ENCODE measurements around the gene SRPK1. TPM values are rescaled to one million over a fixed set of nuclear protein-coding genes. Genes with fewer than 3 reads are reported as not detected.
A peak's percentile ranks its signal among the peaks of the same experiment; 100 is the strongest.

Gene SRPK1
- total RNA-seq, 1 donor from 2014 or later: 22.9 TPM

DNA sequence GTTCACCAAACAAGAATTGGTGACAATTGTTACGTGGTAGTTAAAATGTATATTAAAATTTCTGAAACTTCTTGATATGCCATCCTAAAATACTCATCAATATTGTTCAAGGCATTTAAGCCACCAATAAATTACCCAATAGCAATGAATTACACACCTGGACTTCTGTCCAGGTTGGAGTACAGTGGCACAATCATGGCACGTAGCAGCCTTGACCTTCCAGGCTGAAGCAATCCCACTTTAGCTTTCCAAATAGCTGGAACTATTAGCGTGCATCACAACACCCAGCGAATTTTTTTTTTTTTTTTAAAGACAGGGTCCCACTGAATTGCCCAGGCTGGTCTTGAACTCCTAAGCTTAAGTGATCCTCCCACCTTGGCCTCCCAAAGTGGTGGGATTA, 17.2 kb downstream of the SRPK1 start:
- DNase-seq (ENCODE audit: low spot score) (peak; percentile 64), ATAC-seq (peak; percentile 84)

DNA sequence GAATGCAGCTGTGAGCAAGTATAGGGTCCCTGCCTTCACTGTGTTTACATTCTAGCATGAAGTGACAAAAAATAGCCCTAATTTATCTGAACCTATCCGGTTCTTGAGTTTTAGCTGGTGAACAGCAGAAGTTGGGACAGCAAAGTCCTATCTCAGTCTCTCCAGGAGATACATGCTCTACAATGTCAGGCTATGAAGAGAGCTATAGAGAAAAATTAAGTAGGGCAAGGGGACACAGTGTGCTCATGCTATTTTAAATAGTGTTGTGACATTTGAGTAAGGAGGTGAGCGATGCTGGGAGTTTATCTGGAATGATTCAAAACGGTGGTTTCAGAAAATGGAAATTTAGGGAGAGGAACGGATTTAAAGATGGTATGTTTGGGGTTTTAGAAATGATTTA, 20.4 kb downstream of the SRPK1 start:
- no peak for ATAC-seq

DNA sequence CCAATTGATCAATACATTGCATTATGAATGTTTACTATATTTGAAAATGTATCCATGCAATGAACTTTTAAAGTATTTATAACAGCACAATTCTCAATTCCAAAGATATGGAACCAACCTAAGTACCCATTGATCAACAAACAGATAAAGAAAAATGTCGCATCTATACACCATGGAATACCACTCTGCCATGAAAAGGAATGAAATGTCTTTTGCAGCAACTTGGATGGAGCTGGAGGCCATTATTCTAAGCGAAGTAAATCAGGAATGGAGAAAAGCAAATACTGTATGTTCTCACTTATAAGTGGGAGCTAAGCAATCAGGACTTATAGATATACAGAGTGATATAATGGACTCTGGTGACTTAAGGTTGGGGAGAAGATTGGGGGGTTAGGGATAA, 22.9 kb downstream of the SRPK1 start:
- ATAC-seq: no peak
- no peak for DNase-seq (ENCODE audit: low spot score)

More for the DNA sequence above, 20.4 kb downstream of the SRPK1 start:
- DNase-seq (ENCODE audit: low spot score): no peak

DNA sequence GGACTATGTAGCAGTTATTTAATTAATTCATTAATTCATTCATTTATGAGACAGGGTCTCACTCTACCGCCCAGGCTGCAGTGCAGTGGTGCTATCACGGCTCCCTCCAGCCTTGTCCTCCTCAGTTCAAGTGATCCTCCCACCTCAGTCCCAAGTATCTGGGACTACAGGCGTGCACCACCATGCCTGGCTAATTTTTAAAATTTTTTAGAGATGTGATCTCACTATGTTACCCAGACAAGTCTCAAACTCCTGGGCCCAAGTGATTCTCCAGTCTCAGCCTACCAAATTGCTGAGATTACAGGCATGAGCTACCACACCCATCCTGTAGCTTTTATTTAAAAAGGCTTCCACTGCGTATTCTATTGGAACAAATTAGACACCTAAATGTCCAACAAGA, 23.4 kb downstream of the SRPK1 start:
- ATAC-seq (no peak), DNase-seq (ENCODE audit: low spot score) (no peak)

DNA sequence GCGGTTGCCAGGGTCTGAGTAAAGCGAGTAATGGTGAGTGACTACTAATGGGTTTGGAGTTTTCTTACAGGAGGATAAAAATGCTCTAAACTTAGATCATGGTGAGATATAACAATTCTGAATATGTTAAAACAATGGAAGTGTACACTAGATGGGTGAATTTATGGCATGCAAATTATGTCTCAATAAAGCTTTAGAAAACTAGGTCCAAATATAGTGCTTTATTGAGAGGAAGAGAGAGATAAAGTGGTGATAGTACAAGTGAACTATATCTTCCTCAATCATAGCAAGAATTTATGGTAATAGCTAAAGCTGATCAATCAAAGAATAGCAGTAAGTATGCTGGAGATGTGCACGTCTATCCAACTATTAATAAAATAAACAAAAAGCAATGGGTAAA, 23.9 kb downstream of the SRPK1 start:
- ATAC-seq (no peak), DNase-seq (ENCODE audit: low spot score) (no peak)

DNA sequence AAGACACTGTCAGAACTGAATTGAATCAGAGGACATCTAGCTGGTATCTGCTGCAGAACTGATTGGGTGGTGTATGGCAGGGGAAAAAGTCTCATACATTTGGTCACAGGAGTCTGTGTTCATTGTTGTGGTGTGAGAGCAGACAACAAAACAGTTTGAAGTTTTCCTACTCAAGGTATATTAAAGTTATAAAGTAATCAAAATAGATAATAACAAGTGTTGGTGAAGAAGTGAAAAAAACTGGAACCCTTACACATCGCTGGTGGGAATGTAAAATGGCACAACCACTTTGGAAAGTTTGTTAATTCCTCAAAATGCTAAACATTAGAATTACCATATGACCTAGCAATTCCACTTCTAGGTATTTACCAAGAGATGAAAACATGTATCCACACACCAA, 24.7 kb downstream of the SRPK1 start:
- DNase-seq (ENCODE audit: low spot score) (no peak), ATAC-seq (no peak)

DNA sequence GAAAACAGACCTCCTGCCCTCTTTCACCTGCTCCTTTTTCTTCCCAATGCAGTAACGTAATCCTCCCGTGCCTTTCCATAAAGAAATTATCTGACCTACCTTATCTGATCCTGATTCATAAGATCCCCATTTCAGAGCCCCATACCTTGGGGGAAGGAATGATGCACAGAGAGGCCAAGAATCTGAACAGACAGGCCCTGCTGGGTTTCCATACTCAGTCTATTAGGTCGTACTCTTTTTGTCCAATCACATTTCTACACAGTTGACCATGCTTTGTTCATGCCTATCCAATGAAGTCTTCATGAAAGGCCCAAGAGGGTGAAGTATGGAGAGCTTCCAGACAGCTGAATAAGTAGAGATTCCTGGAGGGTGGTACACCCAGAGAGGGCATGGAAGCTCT, 25.3 kb downstream of the SRPK1 start:
- ATAC-seq (no peak), DNase-seq (ENCODE audit: low spot score) (no peak)

DNA sequence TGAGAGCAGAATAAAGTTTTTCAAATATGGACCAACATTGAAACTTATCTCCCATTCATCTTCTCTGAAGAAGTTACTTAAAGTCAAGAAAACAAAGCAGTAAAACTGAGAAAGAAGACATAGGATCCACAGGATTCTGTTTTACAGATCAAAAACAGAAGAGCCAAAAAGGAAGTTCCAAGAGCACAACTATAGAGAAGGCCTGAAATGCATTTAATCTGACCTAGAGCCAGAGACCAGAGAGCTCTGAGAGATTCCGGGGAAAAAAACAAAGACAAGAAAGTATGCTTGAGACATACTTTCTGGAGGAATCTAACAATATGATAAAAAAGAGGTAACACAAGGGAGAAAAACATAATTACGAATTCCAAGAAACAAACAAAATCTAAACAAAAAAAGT, 26.1 kb downstream of the SRPK1 start:
- ATAC-seq: no peak

DNA sequence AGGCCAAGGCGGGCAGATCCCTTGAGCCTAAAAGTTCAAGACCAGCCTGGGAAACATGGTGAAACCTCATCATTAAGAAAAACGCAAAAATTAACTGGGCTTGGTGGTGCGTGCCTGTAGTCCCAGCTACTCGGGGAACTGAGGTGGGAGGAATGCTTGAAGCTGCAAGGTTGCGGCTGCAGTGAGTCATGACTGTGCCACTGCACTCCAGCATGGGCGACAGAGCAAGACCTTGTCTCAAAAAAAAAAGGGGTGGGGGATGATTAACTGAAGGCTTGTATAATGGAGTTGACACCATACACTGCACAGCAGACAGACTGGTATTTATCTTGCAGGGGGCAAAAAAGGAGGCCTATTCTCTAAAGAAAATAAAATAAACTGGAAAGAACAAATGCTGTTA, 27.7 kb downstream of the SRPK1 start:
- no peak for DNase-seq (ENCODE audit: low spot score)
- ATAC-seq: no peak

More for the DNA sequence above, 26.1 kb downstream of the SRPK1 start:
- DNase-seq (ENCODE audit: low spot score): no peak

DNA sequence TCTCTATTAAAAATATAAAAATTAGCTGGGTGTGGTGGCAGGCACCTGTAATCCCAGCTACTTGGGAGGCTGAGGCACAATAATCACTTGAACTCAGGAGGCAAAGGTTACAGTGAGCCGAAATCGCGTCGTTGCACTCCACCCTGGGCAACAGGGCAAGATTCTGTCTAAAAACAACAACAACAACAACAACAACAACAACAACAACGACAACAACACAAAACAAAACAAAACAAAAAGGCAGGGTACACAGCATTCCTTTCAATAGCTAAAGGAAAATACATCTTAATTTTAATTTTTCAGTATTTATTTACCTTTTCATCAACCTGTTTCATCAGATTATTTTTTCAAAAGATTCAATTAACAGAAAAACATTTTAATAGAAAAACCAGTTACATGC, 28.4 kb downstream of the SRPK1 start:
- ATAC-seq: no peak
- DNase-seq (ENCODE audit: low spot score): no peak

DNA sequence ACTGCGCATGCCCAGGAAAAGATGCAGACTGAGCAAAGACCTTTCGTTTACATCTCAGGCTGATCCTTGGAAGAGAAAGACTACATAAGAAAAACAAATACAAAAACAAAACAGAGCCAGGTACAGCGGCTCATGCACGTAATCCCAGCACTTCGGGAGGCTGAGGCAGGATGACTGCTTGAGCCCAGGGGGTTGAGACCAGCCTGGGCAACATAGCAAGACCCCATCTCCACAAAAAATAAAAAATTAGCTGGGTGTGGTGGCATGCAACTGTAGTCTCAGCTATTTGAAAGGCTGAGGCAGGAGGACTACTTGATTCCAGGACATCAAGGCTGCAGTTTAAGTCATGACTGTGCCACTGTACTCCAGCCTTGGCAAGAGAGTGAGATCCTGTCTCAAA, 41.7 kb downstream of the SRPK1 start:
- ATAC-seq: no peak

DNA sequence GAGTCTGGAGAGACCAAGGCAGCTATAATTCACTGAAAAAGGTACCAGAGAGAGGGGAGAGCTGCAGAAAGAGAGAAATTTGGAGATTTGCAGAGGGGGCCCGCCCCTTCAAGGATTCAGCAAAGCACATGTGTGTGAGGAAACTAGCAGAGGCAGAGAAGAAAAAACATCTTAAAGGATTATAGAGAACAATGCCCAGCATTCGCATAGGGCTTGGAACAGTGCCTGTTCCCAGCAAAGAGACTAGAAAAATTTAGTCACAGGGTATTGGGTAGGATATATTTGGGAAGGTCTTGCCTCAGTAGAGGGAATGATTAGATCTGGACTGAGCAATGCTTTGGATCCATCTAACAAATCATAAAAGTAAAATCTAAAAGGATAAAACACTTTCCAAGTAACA, 44.0 kb downstream of the SRPK1 start:
- ATAC-seq: no peak
- no peak for DNase-seq (ENCODE audit: low spot score)

More for the DNA sequence above, 41.7 kb downstream of the SRPK1 start:
- no peak for DNase-seq (ENCODE audit: low spot score)

DNA sequence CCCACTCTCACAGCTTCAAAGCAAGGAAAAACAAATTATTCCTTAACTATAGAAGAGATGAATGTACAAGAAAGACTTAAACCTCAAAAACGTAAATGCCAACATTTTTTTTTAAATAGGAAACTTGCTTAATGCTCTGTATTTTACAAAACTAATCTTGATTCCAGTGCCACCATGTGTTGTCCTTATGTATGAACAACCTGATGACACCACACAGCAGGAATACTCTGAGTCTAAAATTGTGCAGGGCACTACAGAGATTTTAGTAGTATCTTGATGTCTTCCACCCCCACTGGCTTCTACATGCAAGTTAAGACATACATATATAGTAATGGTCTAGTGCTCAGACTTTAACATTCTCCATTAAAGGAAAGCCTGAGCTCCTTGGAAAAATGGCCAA, 46.2 kb downstream of the SRPK1 start:
- ATAC-seq: no peak
- DNase-seq (ENCODE audit: low spot score): no peak

DNA sequence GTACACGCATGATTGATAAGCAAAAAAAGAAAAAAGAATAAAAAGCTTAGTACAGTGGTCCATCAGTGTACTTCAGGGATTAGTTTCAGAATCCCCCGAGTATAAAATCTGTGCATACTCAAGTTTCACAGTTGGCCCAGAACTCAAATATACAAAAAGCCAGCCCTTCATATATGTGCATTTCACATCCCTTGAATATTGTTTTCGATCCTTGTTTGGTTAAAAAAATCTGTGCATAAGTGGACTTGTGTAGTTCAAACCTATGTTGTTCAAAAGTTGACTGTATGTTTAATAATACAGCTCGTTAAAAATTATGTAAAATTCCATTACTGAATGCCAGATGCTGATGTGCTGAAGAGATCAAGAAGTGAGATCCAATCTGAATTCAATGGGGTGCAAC, 61.5 kb downstream of the SRPK1 start:
- DNase-seq (ENCODE audit: low spot score) (no peak), ATAC-seq (no peak)

DNA sequence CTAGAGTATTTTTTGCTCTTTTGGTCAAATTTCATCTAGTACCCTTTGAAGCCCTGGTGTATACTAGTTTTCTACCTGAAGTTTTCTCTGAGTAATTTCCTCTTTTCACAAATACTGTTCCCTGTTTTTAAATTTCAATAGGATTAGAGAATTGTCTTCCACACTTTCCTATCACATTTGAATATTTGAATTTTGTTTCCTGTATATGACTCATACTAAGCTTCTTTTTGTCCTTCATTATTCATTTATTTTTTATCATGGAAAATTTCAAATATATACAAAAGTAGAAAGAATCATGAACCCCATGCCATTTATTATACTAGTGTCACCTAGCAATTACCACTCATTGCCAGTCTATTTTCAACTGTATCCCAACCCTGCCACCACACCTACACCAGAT, 63.0 kb downstream of the SRPK1 start:
- no peak for ATAC-seq
- DNase-seq (ENCODE audit: low spot score): no peak

DNA sequence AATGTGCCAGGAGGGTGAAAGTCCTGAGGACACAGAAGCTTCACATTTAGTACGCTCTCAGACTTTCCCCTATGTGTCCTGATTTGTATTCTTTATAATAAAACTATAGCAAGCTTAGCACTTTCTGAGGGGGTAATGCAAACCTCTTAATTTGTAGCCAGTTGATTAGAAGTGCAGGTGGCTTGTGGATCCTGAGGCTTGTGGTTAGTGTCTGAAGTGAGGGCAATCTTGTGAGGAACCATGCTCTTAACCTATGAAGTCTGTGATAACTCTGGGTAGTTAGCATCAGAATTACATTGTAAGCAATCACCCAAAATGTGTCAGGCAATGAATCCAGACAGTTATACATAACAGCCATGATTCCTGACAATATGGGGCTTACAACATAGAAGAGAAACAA, 64.6 kb downstream of the SRPK1 start:
- DNase-seq (ENCODE audit: low spot score): no peak
- no peak for ATAC-seq

DNA sequence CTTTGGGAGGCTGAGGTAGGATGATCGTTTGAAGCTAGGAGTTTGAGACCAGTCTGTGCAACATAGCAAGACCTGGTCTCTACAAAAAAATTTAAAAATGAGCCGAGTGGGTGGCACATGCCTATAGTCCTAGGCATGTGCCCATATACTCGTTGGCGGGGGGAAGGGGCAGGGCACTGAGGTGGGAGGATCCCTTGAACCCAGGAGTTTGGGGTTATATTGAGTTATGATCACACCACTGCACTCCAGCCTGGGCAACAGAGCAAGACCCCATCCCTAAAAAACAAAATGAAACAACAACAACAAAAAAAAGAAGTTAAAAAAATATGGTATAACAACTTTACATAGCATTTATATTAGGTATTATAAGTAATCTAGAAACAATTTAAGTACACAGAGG, 67.9 kb downstream of the SRPK1 start:
- no peak for DNase-seq (ENCODE audit: low spot score)
- ATAC-seq: no peak

DNA sequence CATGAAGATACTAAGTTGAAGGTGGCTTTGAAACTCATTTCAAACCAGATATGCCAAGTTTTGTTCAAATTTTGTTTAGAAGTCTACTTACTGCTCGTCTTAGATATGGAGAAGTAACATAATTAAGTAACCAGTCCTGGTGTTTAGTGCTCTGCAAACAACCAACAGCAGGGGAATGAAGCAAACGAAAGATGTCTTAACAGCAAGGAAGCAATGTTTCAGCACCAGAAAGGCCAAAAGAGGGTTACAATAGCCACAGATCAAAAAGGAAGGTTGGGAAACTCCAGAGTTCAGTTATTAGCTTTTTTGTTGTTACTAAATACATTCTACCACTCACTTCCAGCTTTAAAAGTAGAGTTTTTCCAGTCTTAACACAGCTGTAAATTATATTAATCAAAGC, 70.7 kb downstream of the SRPK1 start:
- no peak for DNase-seq (ENCODE audit: low spot score)
- no peak for ATAC-seq

DNA sequence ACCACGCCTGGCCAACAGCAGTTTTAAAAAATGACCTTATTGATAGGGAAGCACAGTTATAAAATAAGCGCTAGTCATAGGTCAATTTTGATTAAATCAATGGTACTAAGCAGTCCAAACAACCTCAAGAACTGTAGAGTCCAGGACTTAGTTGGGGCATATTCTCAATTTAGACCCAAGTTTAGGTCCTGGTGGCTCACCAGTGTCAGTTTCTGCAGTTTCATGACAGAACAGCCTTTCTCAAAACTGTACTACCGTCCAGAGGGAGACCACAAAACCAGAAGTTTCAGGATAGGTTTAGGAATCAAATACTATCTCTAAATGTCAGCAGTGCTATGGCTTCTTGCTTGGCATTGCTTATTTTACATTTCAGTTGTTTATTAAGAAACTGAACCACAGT, 76.6 kb downstream of the SRPK1 start:
- no peak for DNase-seq (ENCODE audit: low spot score)
- ATAC-seq: no peak

DNA sequence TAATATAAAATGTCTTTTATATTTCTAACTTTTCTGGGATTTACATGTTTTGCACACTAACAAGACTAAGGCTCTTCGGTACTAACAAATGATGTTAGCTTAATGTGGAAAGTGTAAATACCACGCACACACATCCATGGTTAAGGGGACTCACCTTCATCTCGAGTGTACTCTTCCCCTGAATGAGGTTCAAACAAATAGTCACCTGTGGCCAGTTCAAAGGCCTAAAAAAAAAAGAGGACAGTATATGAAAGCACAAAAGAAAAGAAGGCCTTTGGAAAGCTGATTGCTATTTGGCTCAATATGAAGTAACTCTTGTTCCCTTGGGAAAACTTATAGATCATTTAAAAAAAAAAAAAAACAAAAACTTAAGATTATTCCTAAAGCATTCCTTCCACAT, 78.5 kb downstream of the SRPK1 start:
- no peak for DNase-seq (ENCODE audit: low spot score)
- no peak for ATAC-seq

DNA sequence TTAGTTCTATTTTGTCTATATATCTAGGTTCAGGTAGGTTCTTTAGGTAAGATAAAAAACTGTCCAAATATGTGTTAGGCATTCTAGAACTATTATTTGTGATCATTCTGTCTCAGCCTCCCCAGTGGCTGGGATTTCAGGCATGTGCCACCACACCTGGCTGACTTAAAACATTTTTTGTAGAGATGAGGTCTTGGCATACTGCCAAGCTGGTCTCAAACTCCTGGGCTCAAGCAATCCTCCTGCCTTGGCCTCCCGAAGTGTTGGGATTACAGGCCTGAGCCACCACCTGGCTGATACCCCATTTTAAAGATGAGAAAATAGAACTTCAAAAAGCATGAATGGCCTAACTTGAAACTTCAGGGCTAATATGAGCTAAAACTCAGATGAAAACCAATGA, 81.9 kb downstream of the SRPK1 start:
- DNase-seq (ENCODE audit: low spot score) (no peak), ATAC-seq (no peak)

DNA sequence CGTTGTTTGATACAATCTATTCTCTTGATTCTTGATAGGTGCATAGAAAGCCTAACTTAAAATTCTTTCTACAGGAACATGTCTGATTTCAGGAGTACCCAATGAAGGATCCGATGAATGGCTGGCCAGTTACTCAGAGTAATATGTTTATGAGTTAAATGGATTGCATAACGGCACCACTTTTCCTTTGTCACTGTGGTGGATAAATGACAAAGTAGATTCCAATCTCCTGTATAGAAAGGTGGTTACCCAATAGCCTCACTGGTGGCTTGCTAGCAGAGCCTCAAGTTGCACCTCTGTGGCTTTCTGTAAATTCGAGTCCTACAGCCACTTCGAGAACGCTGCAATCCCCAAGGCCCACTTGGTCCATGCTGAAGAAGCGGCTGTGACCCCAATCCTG, 87.4 kb downstream of the SRPK1 start:
- DNase-seq (ENCODE audit: low spot score): no peak
- no peak for ATAC-seq

DNA sequence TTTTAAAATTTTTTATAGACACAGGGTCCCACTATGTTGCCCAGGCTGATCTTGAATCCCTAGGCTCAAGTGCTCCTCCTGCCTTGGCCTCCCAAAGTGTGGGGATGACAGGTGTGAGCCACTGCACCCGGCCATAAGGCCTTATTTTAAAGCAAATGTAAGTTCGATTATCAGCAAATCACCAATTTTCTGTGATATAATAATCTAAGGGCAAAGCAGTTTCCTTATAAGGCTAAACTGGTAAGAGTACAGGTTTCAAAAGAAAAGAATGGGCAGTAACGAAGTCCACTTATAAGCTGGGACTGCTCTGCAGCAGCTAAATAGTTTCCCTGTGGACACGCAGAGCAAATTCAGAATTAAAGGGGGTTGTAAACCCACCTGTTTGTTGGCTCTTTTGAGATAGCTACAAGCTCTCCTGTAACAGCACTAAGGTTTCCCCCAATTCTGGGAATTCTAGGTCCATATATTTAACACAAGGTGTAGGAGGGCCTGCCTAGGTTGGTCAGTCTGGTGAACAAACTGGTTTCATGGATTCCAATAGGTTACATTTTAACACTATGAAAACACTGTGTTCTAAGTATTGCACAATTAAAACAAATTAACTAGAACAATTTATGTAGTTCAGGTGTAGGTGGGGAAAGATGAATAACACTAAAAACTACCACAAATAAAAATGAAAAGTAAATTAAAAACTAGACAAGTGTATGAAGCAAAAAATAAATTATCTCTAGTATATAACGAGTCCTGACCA, 89.5 kb downstream of the SRPK1 start:
- ATAC-seq: peak; percentile 87
- no peak for DNase-seq (ENCODE audit: low spot score)

Data from left lobe of liver (tissue), 2 donors.